Measurements from ENCODE around the gene TMEM132C.

DNA sequence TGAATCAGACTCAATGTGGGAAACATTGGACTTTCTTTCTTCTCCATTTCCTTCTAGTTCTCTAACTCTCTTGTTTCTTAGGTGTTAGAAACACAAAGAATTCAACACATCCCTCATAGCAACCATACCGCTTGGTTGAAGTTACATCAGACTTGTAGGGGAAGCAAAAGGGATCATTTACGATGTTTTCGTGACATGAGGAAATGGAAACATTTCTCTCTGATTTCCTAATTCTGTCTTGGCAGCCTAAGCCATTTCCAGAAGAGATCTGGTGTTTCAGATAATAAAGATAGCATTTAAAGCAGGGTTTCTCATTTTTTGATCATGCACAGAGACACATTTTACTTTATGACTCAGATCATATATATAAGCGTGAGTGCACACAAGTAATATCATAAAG lies 202.0 kb downstream of the TMEM132C start:
- TF ChIP-seq CTCF (IDR thresholded peaks at IDR 0.05): no peak
- no peak for TF ChIP-seq POLR2A (IDR thresholded peaks at IDR 0.05)

Data from lower leg skin (tissue), 3 donors.